ENCODE measurements around the gene ECPAS. TPM values are rescaled to one million over a fixed set of nuclear protein-coding genes. Genes with fewer than 3 reads are reported as not detected.

Gene ECPAS
- total RNA-seq, 1 experiment from 2014 or later = 49.5 TPM

GRCh38 chr9:111334318-111334863, 149.8 kb downstream of the ECPAS start:
- DNase-seq (ENCODE audit: low read depth) = peak; percentile 8

GRCh38 chr9:111330124-111330523, 154.1 kb downstream of the ECPAS start, which contains the start of gene OR2K2:
Gene OR2K2 (minus strand): TSS chr9:111330224. CDS start chr9:111328433, 1,791 bp downstream.
- no peak for DNase-seq (ENCODE audit: low read depth)

- DNase-seq (ENCODE audit: low read depth) = no peak
Measured at GRCh38 chr9:111320631-111321030, 163.6 kb downstream of the ECPAS start.

- DNase-seq (ENCODE audit: low read depth) = no peak
Measured at GRCh38 chr9:111316796-111317195, 167.4 kb downstream of the ECPAS start.

Other genes starting within 250 kb of the ECPAS start
- not detected in 2 replicates for gene OR2K2, start 154.2 kb downstream of the ECPAS start, total RNA-seq (2014; rRNA removed; shearing (Covaris generic))
- gene ZNF483, start 40.8 kb upstream of the ECPAS start, total RNA-seq (2014; rRNA removed; shearing (Covaris generic)) = 0.96 and 0.98 TPM in 2 replicates
- 86.5 and 92.4 TPM in 2 replicates for gene PTGR1, start 115.3 kb upstream of the ECPAS start, total RNA-seq (2014; rRNA removed; shearing (Covaris generic))
- gene DNAJC25, start 147.0 kb upstream of the ECPAS start, total RNA-seq (2014; rRNA removed; shearing (Covaris generic)) = 7.4 and 8.3 TPM in 2 replicates
- gene GNG10, start 177.2 kb upstream of the ECPAS start, total RNA-seq (2014; rRNA removed; shearing (Covaris generic)) = 115 TPM in 2 replicates

All from RPMI7951 (cell line).